CD4-positive, alpha-beta T cell treated with Interleukin-12 subunit alpha and Interleukin-12 subunit beta, for 1 hour (primary cell): ENCODE results near the gene ZNF197.
A peak's percentile ranks its signal among the peaks of the same experiment; 100 is the strongest.
"Not testable (repeated sequence)": the region's sequence is repeated elsewhere in the genome, so short reads cannot be mapped to it uniquely, and the experiment has no call there.

Experiments
- DNase-seq: peaks from one replicate; pipeline ENCODE4 v3.0.0-alpha.2; 2020

Gene ZNF197

DNA sequence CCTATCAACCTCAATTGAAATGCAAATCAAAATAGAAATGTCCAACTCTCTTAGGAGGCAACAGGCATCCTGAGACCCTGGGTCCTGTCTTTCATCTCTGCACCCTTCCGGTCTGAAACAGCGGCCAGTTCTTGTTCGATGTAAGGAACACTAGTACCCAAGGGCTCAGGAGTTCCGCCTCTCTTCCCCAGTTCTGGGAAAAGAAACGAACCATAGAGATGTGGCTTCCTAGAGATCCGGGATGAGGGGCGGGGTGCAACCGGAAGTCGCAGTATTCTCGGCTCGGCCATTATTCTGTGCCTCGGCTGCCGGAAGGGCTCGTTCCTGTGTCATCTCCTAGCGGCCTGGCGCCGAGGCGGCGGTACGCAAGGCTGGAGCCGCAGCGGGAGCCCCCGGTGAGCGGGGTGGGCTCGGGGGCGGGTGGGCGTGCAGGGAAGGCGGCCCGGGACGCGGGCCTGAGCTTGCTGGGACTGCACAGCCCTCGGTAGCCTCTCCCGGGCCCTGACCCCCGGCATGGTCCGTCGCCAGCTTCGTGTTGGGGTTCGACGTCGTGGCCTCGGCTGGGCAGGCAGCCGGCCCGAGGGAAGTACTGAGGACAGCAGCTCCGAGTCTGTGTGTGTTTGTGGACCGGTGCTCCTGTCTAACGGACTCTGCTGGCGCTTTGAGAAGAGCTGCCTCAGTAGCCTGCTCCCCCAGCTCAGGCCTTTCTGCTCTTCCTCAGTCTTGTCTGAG lies at the start of gene ZNF197:
TSS of gene ZNF197 (plus strand) at position 288 of the 732 bp plus-strand sequence. CDS start 4,119 bp downstream, outside the sequence.
- peak; percentile 60 for DNase-seq

DNA sequence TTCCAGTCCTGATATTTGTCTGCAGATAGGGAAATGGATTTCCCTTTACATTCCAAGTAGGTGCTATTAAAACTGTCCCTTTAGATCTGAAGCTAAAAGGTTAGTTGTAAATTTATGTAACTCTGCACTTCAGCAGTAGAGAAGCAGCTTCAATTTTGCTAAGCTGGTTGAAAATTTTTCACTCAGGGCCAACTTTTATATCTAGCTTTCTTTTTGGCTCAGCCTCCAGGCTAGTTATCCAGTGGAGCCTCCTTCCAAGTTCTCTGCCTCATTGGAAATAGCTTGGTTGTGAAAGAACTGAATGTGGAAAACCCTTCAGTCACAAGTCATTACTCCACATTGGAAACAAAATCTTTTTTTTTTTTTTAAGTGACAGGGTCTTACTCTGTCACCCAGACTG lies 48.2 kb upstream of the ZNF197 start:
- DNase-seq: no peak

DNA sequence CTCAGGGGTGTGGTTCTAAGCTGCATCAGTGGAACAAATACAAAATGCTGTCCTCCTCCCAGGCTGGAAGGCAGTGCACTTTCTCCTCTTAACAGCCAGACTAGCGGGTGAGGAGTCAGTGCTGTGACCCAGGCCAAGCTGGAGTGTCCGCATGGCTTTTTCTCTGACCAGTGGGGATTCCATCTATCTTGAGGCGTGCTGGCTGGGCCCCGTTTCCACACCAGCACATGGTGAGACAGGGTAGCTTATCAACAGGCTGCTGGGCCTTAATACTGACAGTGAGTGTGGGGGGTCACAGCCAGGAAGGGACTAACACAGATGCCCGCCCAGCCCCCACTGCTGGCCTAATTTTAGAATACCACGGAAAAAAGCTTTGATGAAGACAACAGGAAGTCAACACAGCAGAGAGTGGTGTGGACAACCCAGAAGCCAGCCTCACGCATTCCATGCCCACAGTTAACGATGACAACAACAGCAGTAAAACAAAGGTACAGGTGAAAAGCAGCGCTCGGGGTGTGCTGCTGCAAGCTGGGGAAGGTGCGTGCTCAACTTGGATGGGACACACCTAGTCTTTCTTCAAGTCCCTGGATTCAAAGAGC lies 47.4 kb upstream of the ZNF197 start:
- not testable (repeated sequence) for DNase-seq

DNA sequence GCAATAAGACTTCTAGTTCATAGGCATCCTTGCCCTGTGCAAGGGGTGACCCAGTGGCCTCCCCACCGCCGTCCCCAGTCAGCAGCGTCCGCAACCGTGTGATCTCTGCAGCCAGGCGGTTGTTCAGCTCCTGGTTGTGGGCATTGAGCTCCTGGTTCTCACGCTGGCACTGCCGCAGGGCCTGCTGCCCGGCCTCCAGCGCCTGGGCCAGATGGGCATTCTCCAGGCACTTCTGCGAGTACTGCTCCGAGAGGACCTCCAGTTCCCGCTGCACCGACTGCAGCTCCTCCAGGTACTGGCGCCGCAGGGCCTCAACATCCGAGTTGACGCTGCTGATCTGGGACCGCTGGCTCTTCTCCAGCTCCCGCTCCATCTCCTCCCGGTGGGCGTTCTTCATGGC lies 46.5 kb upstream of the ZNF197 start:
- not testable (repeated sequence) for DNase-seq

DNA sequence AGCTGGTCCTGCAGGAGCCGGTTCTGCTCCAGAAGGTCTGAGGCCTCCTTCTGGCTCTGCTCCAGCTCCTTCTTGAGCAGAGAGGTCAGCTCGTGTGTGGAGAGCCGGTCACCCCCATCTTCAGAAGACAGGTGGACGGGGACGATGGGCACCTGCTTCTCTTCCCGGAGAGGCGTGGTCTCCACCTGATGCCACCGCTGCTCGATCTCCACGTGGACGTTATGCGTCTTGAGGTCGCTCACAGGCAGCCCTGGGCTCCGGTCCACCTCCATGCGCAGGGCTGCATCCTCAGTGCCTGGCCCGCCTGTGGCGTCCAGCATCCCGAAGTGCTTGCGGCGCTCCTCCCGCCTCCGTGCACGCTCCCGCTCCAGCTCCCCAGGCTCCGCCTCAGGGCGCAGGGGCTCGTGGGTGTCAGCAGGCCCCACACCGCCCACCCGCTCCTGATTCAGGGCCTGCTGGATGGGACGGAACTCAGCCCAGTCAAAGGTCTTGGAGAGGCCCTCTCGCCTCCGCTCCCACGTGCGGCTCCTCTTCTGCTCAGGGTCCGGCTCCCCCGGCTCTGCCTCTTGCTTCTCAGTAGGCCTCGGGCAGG lies 45.8 kb upstream of the ZNF197 start:
- DNase-seq: not testable (repeated sequence)

DNA sequence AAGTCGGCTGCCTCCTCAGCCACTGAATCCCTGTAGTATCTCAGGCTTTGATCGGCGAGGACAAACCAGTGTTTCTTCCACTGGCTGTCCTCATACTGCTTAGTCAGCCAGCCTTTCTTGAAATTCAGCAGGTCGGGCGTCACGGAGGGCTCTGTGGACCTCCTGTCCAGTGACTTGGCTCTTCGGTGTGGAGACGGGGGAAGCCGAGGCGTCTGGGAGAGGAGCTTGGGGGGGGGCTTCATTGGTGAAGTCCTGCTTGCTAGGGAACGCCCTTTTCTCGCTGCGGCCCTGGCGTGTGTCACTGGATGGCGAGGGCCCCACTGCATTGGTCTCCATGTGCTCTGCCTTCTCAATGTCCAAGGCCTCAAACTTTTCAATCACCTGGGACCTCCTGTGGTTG lies 45.1 kb upstream of the ZNF197 start:
- not testable (repeated sequence) for DNase-seq

DNA sequence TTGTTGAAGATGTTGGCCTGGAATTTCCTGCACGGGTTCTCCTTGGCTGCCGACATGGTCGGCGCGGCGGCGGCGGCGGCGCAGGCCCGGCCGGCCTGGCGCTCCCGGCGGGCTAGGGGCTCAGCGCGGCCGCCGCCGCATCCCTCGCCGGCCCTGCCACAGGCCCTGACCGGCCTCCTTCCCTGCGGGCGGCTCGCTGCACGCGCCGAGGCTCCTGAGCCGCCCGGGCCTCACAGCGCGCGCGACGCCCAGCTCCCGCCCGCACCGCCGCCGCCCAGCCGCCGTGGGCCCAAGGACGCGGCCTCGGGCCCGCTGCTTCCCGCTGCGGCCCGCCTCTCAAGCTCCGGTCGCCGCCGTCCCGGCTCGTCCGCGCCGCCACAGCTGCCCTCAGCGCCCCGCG lies 43.9 kb upstream of the ZNF197 start:
- DNase-seq: not testable (repeated sequence)

DNA sequence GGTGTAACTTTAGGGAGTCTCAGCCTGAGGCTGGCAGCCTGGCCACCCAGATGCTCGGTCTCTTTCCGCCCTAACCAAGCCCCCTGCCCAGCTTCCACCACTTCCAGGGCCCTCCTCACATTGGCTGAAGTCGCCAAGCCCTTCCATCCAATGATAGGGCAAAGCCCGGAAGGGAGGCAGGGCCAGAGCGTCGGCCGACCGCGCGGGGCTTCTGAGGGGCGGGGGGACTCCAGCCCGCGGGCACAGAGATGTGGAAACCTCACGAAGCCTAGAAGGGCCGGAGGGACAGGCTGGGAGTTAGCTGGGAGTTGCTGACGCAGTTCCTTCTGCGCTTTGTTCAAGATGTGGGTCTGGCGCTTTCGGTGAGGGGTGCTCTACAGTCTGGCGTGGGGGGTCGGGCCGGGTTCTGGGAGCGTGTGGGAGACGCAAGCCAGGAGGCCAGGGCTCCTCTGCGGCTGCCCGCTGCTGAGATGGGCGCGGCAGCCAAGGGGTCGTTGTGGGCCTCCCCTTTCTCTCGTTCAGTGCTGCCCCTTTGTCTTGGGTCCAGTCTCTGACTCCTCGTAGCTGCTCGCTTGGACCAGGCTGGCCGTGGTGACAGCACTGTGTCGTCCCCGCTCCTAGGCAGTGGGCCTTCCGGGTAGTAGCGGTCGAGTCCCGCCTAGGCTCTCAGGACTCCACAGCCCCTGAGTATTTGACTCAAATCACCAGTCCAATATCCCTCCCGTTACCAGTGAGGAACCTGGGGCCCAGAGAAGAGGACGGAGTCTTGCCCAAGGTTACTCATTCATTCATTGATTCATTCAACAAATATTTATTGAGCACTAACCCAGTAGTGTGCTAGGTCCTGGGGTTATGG lies 40.0 kb upstream of the ZNF197 start, which contains the start of gene ZNF660:
TSS of gene ZNF660 (plus strand) at position 319 of the 856 bp plus-strand sequence. CDS start 9,230 bp downstream, outside the sequence.
- DNase-seq: no peak

DNA sequence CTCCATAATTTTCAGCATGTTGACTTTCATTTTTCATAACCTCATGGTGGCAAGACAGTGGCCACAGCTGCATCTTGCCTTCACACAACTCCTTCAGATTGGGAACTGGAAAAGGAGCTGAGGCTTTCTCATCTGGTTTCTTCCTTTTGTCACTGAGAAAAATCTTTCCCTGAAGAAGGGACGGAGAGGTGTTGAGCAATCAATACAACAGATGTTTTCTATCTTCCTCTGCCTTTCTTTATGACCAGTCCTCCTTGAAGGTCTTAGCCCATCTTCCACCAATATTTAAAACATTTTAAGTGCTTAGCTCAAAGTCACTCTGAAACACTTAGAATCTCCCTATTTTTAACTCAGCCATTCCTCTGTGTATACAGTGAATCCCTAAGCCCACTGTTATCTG lies 28.2 kb upstream of the ZNF197 start:
- no peak for DNase-seq

DNA sequence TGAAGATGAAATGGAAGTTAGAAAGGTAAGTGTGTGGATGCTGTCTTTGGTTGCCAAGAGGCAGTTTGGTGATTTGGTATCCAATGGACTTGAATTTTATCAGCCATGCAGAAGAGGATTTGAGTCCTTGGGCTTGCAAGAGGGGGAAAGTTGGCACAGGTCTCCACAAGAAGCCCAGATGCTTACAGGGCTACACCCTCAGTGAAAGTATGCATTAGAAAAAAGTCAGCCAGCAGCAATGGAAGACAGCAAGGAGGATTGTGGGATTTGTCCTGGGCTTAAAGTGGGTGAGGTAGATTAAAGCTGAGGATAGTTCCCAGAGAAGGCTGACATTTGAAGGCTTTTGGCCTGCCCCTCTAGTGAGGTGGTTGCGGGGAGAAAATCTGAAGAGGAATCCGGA lies 23.1 kb upstream of the ZNF197 start:
- DNase-seq: no peak

DNA sequence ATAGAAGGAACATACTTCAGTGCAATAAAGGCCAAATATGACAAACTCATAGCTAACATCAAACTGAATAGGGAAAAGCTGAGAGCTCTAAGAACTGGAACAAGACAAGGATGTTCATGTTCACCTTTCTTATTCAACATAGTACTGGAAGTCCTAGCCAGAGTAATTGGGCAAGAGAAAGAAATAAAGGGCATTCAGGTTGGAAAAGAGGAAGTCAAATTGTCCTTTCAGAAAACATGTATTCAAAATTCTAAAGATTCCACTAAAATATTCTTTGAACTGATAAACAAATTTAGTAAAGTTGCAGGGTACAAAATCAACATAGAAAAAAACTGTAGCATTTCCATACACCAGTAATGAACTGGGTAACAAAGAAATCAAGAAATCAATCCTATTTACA lies 12.2 kb upstream of the ZNF197 start:
- no peak for DNase-seq

DNA sequence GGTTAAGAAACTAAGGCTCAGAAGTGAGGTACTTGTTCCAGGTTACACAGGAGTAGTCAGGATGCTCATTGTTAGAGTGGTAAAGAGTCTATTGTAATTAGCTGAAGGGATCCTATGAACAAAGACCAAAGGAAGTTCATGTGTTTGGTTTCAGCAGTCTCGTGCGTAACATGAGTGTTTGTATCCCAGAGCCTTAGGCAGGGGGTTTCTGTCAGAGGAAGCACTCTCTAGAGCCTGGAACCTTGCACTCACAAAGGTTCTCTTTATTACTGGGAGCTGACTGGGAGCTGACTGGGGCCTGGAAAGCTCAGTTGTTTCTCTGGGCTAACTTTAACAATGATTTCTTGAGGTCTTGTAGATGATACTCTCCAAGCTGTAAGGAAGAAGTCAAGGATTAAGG lies 3.9 kb downstream of the ZNF197 start:
- no peak for DNase-seq

DNA sequence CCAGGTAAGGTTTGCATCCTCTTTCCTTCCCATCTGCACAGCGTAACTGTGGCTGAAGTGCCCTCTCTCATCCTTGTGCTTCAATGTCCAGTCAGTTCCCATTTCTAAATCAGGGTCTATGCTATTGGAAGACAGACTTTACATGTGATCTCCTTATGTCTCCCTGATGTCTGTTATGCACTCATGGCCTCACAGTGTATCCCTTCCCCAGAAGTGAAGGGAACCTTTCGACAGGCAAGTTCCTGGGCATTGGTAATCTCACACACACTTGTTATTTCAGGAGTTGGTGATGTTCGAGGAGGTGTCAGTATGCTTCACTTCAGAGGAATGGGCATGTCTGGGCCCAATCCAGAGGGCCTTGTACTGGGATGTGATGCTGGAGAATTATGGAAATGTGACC lies 7.4 kb downstream of the ZNF197 start:
- DNase-seq: no peak

DNA sequence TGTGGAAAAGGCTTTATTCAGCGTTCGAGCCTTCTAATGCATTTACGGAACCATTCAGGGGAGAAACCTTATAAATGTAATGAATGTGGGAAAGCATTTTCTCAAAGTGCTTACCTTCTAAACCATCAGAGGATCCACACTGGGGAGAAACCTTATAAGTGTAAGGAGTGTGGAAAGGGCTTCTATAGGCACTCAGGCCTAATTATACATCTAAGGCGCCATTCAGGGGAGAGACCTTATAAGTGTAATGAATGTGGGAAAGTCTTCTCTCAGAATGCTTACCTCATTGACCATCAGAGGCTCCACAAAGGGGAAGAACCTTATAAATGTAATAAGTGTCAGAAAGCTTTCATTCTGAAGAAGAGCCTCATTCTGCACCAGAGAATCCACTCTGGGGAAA lies 17.5 kb downstream of the ZNF197 start:
- DNase-seq: no peak

DNA sequence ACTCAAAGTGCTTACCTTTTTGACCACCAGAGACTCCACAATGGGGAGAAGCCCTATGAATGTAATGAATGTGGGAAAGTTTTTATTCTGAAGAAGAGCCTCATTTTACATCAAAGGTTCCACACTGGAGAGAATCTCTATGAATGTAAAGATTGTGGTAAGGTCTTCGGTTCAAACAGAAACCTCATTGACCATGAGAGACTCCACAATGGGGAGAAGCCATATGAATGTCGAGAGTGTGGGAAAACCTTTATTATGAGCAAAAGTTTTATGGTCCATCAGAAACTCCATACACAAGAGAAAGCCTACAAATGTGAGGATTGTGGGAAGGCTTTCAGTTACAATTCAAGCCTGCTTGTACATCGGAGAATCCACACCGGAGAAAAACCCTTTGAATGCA lies 18.2 kb downstream of the ZNF197 start:
- no peak for DNase-seq

DNA sequence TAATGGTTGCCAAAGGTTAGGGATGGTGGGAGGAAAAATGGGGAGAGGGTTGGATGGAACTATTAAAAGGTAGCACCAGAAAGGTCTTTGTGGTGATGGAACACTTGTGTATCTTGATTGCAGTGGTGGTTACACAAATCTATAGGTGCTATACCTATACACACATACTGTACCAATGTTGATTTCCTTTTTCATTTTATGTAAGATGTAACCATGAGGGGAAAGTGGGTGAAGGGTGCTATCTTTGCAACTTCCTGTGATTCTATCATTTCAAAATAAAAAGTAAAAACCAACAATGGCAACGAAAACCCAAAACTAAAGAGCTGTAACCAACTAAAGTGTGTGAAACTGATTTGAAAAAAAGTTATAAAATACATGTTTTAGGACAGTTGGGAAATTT lies 22.9 kb downstream of the ZNF197 start:
- no peak for DNase-seq

DNA sequence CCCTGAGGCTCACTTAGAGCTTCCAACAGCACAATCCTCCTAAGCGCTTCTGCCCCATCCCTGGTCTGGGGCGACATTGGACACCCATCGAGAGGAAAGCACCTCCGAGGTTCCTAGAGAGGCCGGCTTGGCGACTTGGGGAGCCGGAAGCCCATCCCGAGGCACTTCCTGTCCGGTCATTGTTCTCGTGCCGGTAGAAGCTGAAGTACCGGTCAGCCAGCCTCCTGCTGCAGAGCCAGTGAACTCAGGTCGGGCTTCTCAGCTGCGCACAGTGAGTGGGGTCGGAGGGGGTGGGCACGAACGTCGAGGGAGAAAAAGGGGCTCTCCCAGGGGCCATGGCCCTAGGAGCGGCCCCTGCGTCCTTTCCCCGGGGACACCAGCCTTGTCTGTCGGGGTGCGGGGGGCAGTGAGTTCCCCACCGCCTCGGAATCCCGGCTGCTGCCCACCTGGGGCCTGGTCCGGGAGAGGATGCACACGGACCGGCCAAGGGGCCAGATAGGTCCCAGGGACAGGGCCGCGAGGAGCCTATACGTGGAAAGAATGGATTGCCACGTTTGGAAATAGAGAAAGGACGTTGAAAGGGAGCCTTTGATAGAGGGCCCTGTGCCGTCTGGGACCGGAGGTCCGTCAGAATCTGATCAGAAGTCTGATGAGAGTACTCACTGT lies 23.9 kb downstream of the ZNF197 start, which contains the start of gene ZNF35:
TSS of gene ZNF35 (plus strand) at position 169 of the 666 bp plus-strand sequence. CDS start 2,336 bp downstream, outside the sequence.
- DNase-seq: peak; percentile 37

DNA sequence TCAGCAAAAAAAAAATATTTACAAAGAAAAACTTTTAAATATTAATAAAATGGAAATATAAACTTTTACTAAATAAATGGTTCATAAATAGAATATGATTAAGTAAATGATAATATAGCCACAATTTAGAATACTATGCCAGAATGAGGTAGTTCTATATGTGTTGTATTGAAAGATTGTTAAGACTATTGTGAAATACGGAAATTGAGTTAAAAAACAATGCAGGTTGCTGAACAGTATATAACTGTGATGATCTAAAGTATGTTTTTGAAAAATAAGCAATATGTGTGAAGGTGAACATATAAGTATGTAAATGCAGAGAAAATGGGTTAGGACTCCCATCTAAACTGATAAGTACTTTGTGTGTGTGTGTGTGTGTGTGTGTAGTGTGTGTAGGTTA lies 24.9 kb downstream of the ZNF197 start:
- DNase-seq: no peak

DNA sequence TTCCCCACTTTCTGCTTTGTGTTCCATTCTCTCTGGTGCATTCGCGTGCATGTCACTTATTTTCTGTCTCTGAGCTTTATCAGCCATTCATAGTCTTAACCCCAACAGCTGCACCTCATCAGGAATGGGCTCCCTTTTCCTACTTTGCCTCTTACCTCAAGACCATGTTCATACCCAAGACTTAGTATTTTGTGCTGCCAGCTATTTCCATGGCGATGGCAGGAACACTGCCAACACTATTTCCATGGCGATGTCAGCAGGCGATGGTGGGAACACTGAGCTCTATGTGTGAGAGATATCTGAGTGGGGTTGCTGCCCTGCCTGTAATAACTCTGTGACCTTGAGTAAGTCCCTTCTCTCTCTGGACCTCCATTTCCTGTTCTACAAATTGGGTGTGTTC lies 29.2 kb downstream of the ZNF197 start:
- DNase-seq: no peak

DNA sequence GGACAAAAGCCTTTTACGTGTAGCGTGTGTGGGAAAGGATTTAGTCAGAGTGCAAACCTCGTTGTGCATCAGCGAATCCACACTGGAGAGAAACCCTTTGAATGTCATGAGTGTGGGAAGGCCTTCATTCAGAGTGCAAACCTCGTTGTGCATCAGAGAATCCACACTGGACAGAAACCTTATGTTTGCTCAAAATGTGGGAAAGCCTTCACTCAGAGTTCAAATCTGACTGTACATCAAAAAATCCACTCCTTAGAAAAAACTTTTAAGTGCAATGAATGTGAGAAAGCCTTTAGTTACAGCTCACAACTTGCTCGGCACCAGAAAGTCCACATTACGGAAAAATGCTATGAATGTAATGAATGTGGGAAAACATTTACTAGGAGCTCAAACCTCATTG lies 34.2 kb downstream of the ZNF197 start:
- DNase-seq: no peak

DNA sequence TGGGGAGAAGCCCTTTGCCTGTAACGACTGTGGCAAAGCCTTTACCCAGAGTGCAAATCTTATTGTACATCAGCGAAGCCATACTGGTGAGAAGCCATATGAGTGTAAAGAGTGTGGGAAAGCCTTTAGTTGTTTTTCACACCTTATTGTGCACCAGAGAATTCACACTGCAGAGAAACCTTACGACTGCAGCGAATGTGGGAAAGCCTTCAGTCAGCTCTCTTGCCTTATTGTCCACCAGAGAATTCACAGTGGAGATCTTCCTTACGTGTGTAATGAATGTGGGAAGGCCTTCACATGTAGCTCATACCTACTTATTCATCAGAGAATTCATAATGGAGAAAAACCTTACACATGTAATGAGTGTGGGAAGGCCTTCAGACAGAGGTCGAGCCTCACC lies 34.6 kb downstream of the ZNF197 start:
- DNase-seq: no peak

DNA sequence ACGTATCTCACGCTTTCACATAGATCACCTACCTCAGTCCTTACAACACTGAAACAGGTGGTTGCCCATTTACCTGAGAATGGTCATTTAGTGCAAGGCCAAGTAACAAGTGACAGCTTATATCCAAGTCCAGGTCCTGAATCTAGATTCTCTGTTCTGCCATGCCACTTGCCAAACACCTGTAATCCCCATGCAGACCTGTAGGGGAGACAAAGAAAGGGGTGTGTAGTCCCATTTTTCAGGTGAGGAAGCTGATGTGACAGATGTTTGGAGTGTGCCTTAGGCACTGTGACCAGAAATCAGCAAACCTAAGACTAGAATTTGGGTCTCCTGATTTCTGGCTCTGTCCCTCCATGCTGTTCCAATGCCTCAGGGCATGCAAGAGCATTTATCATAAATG lies 36.4 kb downstream of the ZNF197 start:
- DNase-seq: no peak

DNA sequence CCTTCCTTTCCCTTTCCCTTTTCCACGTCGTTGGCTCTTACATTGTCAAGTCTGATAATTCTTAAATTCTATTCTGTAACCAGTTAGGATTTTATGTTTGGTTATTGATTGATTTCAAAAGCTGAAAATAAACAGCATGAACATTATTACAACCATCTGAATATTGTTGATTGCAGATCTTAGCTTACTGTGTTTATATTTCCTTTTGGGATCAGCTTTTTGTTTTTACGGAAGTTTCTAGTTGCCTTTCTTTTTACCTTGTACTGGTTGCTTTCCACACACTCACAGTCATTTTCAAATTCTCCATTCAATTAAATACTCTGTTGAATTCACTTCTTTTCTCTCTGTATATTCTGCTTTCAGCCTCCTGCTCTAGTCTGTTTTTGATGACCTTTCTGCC lies 40.3 kb downstream of the ZNF197 start:
- no peak for DNase-seq
